ENCODE measurements around the gene MYO1A. TPM values are rescaled to one million over a fixed set of nuclear protein-coding genes. Genes with fewer than 3 reads are reported as not detected.
A peak's percentile ranks its signal among the peaks of the same experiment; 100 is the strongest.

MYO1A gene
- total and polyA plus RNA-seq, 2 donors (not counting 1 experiment from before 2014, with no cell fraction given), result 0.55 to 1.3 TPM

GRCh38 chr12:57058454-57058853 is 8.5 kb upstream of the MYO1A start:
- H3K79me2 ChIP-seq (ENCODE audit: control insufficient read depth, insufficient read depth, low read length), result no peaks in the 10 kb centered on the region
- no peaks in the 10 kb centered on the region for H4K20me1 ChIP-seq (ENCODE audit: control insufficient read depth, insufficient read depth, low read length, poor library complexity, severe bottlenecking)
- H3K4me3 ChIP-seq (ENCODE audit: control extremely low read depth in 1 of 5, extremely low read depth in 1 of 5, insufficient read depth in 1 of 5, low read depth in 2 of 5, low read length in 4 of 5), result peak overlapping the region in 1 of 5 experiments; percentile 13
- peak overlapping the region; percentile 29 for H3K9ac ChIP-seq (ENCODE audit: low read length)
- ATAC-seq (ENCODE audit: low read depth) (peak; percentile 66), DNase-seq (peak; percentile 35)
- Mint-ChIP-seq H3K9me3 (ENCODE audit: insufficient read depth) (no peaks in the 10 kb centered on the region), H3K27me3 (no peaks in the 10 kb centered on the region), H3K4me1 (peaks cover 57% of the 10 kb centered on the region), H3K27ac (peak overlapping the region; percentile 77), H3K4me3 (peak overlapping the region; percentile 70)
- ChIA-PET POLR2A (no interaction called here), CTCF (interaction anchor here (1.0 to 9.4 kb wide), 8 partner anchors 10 to 170 kb away, joined by 3 to 99 read pairs (median 6); partner anchors contain the start of genes STAT6 and ZBTB39)
- peaks cover 30 to 47% of the 10 kb centered on the region in 2 donors for H3K4me1 ChIP-seq (ENCODE audit: control insufficient read depth in 2 of 2, insufficient read depth in 2 of 2, low read length in 2 of 2)
- WGBS (ENCODE audit: insufficient coverage), result 0% methylated on average over 1 of the region's 1 CpG
- peaks cover 1 to 11% of the 10 kb centered on the region in 2 experiments for H3K36me3 ChIP-seq (replicated peaks in 1 of 2; ENCODE audit: control extremely low read depth in 1 of 2, control insufficient read depth in 1 of 2, extremely low read depth in 1 of 2, insufficient read depth in 2 of 2, low read length in 1 of 2)
- no peak overlapping the region for H2AFZ ChIP-seq (ENCODE audit: insufficient read depth, low read depth, low read length, poor library complexity, severe bottlenecking)
- no peak for TF ChIP-seq CTCF (IDR thresholded peaks at IDR 0.05)
- no peak for TF ChIP-seq EZH2 (IDR thresholded peaks at IDR 0.05; ENCODE audit: borderline replicate concordance, insufficient read depth, low read depth, low read length, poor library complexity, severe bottlenecking)
- intact Hi-C loops (cut with micrococcal nuclease), result no loop called here
- H3K27ac ChIP-seq (ENCODE audit: low read length in 2 of 2), result peak overlapping the region; percentile 22 to 60
- no peaks in the 10 kb centered on the region for H3K9me3 ChIP-seq (ENCODE audit: control extremely low read depth in 1 of 3, control insufficient read depth in 2 of 3, insufficient read depth in 1 of 3, low read length in 2 of 3)
- peak overlapping the region; percentile 55 for H3K4me2 ChIP-seq (replicated peaks; ENCODE audit: low read depth, low read length, poor library complexity, severe bottlenecking)
- H3K27me3 ChIP-seq (replicated peaks in 1 of 4; ENCODE audit: control extremely low read depth in 1 of 4, control insufficient read depth in 3 of 4, insufficient read depth in 4 of 4, low read length in 3 of 4), result no peaks in the 10 kb centered on the region

GRCh38 chr12:57057067-57057751 is 7.3 kb upstream of the MYO1A start:
- POLR2A ChIA-PET, result no interaction called here

More at GRCh38 chr12:57057067-57057751, 7.3 kb upstream of the MYO1A start:
- ATAC-seq (ENCODE audit: low read depth), result no peak
- Histone ChIP-seq H3K9me3 (ENCODE audit: control extremely low read depth in 1 of 3, control insufficient read depth in 2 of 3, insufficient read depth in 1 of 3, low read length in 2 of 3) (no peaks in the 10 kb centered on the region), H3K4me3 (ENCODE audit: control extremely low read depth in 1 of 5, extremely low read depth in 1 of 5, insufficient read depth in 1 of 5, low read depth in 2 of 5, low read length in 4 of 5) (no peak overlapping the region), H3K9ac (ENCODE audit: low read length) (no peak overlapping the region), H4K20me1 (ENCODE audit: control insufficient read depth, insufficient read depth, low read length, poor library complexity, severe bottlenecking) (no peaks in the 10 kb centered on the region), H3K79me2 (ENCODE audit: control insufficient read depth, insufficient read depth, low read length) (no peaks in the 10 kb centered on the region), H3K4me2 (replicated peaks; ENCODE audit: low read depth, low read length, poor library complexity, severe bottlenecking) (no peak overlapping the region), H3K27me3 (replicated peaks in 1 of 4; ENCODE audit: control extremely low read depth in 1 of 4, control insufficient read depth in 3 of 4, insufficient read depth in 4 of 4, low read length in 3 of 4) (no peaks in the 10 kb centered on the region), H2AFZ (ENCODE audit: insufficient read depth, low read depth, low read length, poor library complexity, severe bottlenecking) (no peak overlapping the region), H3K36me3 (replicated peaks in 1 of 2; ENCODE audit: control extremely low read depth in 1 of 2, control insufficient read depth in 1 of 2, extremely low read depth in 1 of 2, insufficient read depth in 2 of 2, low read length in 1 of 2) (peaks cover 1 to 8% of the 10 kb centered on the region in 2 experiments), H3K27ac (ENCODE audit: low read length in 2 of 2) (no peak overlapping the region), H3K4me1 (ENCODE audit: control insufficient read depth in 2 of 2, insufficient read depth in 2 of 2, low read length in 2 of 2) (peaks cover 24 to 38% of the 10 kb centered on the region in 2 donors)
- CTCF ChIA-PET, result interaction anchor here (1.3 to 2.5 kb wide), 4 partner anchors 12 to 71 kb away, joined by 4 to 12 read pairs (median 6); no protein-coding TSS in a partner anchor
- Mint-ChIP-seq H3K27ac (peak overlapping the region; percentile 43), H3K27me3 (no peaks in the 10 kb centered on the region), H3K4me3 (no peak overlapping the region), H3K4me1 (peaks cover 50% of the 10 kb centered on the region), H3K9me3 (ENCODE audit: insufficient read depth) (no peaks in the 10 kb centered on the region)
- intact Hi-C loops (cut with micrococcal nuclease), result no loop called here
- WGBS (ENCODE audit: insufficient coverage), result 100% methylated on average over 1 of the region's 6 CpGs
- DNase-seq, result no peak
- TF ChIP-seq CTCF (IDR thresholded peaks at IDR 0.05), result no peak
- TF ChIP-seq EZH2 (IDR thresholded peaks at IDR 0.05; ENCODE audit: borderline replicate concordance, insufficient read depth, low read depth, low read length, poor library complexity, severe bottlenecking), result no peak

Data from B cell (primary cell).